ENCODE measurements around the gene TCEANC2.
"Not testable (repeated sequence)": the region's sequence is repeated elsewhere in the genome, so short reads cannot be mapped to it uniquely, and the experiment has no call there.

The TCEANC2 gene

DNA sequence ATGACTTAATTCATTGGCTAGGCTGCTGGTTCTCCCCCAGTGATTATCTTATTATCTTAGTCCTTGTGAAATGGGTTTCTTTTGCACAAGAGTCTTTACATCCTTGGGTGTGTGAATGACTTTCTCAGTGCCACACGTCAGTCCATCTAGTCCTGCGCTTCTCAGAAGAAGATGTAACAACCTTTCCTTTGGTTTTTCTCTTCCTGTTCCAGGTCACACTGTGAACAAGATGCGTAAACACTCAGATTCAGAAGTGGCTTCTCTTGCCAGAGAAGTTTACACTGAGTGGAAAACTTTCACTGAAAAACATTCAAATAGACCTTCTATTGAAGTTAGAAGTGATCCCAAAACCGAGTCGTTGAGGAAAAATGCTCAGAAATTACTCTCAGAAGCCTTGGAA is 35.0 kb downstream of the TCEANC2 start:
- no peak for DNase-seq (ENCODE audit: low read depth)

DNA sequence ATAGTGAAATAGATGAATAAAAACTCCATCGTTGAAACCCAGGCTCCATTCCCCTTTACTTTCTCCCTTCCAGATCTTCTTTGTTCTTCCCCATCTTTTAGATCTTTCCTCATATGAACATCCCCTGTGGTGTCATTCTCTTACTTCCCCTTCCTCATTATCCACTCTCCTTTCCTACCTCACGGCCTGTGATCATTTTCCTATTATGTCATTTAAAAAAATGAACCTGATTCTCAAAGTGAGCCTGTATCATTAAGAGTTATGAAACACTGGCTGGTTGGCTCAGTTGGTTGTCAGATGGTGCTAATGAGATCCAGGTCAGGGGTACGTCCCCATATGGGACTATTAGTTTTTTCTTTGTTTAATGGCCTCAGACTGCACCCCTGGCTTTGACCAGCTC is 38.3 kb downstream of the TCEANC2 start:
- no peak for DNase-seq (ENCODE audit: low read depth)

DNA sequence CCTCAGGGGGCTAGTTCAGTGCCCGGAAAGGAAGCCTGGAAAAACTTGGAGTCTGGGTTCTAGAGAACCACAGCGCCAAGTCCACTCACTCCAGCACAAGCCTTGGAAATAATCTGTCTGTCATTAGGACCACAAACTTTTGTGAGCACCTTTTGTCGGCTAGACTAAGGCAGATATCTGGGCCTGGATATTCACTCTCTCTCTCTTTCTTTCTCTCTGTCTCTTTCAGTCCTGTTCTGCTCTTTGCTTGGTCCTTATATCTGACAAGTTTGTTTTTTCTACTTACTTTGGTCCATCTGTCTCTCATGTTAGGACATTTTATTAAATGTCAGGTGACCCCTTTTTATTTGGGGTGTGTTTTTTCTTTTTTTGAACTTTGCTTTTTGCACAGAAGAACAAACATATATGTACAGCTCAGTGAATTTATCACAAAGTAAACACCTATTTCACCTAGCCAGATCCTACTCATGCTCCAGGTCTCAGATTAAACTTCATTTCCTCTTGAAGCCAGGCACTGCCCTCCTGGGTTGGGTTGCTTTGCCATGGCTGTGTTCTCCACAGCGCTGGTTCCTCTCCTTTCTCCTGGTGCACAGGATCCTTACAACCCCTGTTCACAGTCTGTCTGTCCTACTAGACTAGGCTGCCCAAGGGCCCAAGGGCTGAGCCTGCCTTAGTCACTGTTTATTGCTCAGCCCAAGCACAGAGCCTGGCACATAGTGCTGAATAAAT is 40.8 kb downstream of the TCEANC2 start:
- DNase-seq (ENCODE audit: low read depth): no peak

DNA sequence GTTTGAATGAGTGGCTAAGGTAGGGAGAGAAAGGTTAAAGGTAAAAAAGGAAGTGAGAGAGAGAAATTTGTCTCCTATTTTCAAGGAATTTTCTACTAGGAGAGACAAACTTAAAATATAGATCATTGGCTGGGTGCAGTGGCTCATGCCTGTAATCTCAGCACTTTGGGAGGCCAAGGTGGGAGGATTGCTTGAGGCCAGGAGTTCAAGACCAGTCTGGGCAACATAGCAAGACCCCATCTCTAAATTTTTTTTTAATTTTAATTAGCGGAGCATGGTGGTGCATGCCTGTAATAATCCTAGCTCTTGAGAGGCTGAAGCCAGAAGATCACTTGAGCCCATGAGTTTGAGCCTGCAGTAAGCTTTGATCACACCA is 41.3 kb downstream of the TCEANC2 start:
- DNase-seq (ENCODE audit: low read depth): not testable (repeated sequence)

DNA sequence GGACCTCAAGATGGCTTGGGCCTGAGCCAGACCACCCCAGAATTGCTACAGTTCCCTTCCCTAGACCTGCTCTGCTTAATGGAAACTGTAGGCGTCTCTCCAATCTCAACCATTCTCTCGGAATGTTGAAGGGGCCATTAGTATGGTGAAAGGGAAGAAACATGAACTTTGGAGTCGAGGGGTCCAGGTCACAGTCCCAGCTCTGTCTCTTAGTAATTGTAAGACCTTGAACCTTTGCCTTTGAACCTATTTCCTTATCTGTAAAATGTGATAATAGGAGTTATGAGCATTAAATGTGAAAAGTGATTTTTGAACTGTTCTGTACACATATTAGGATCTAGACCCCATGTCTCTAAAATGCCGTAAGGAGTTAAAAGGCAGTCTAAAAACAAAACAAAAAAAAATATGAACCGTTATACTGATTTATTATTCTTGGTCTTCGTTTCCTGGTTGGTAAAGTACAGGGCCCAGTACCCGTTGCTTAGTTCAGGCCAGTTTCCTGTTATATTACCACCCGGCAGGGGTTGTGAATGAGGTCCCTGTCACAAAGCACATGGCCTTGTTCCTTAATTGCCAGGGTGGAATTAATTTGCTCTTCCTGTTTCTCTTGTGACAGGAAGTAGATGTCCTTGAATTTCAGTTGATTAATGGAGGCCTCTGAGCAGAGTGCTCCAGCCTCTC is 42.3 kb downstream of the TCEANC2 start:
- no peak for DNase-seq (ENCODE audit: low read depth)

DNA sequence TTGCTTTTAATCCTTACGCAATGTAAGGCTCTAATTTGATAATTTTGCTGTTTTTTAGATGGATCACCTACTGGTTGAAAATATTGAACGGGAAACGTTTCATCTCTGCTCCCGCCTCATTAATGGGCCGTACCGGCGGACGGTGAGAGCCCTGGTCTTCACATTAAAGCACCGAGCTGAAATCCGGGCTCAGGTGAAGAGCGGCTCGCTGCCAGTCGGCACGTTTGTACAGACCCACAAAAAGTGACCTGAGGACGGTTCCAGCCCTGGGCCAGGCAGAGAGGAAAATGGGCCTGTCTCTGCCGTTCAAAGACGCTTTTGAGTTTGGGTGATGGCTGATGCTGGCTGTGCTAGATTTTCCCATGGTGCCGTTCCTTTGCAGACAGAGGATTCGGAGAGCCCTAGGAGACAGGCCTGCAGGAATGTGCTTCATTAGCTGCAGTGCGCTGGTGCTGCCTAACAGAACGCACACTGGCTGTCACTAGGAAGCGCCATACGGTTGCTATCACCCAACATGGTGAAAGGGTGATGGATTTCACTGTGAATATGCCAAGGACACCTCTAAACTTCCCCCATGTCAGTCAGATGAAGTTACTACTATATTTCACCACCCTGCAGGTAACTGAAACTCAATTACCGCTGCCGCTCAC is 42.9 kb downstream of the TCEANC2 start:
- no peak for DNase-seq (ENCODE audit: low read depth)

DNA sequence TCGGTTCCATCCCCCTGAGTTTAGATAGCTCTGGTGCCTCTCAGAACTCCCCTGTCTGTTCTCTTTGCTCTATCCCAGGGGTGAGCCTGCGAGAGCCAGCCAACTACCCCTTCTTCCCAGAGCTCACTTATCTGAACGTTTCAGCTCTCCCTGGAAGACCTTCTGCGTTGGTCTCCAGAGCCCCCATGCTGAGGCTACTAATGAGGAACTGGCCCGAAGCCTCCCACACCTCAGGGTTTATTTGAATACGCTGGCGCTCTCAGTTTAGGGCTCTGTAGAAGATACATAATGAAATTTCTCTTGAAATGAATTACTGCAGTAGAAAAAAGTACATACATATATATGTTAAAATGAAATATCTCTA is 43.5 kb downstream of the TCEANC2 start:
- no peak for DNase-seq (ENCODE audit: low read depth)

DNA sequence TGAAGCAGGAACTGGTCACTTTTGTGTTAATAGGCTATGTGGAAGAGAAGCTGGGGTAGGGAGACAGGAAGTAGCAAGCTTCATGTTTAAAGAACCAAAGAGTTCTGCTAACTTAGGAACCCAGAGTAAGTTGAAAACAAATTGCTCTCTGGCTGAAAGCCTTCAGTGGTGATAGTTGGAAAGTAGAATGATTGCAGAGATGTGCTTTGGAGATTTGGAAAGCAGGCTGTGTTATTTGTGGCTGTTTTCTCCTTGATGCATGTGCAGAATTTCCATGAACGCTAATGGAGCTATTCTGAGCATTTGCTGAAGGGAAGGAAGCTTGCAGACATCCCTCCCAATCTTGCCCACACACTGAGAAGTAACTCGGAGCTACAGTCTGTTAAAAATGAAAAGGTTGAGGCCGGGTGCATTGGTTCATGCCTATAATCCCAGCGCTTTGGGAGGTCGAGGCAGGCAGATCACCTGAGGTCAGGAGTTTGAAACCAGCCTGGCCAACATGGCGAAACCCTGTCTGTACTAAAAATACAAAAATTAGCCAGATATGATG is 45.7 kb downstream of the TCEANC2 start:
- no peak for DNase-seq (ENCODE audit: low read depth)

DNA sequence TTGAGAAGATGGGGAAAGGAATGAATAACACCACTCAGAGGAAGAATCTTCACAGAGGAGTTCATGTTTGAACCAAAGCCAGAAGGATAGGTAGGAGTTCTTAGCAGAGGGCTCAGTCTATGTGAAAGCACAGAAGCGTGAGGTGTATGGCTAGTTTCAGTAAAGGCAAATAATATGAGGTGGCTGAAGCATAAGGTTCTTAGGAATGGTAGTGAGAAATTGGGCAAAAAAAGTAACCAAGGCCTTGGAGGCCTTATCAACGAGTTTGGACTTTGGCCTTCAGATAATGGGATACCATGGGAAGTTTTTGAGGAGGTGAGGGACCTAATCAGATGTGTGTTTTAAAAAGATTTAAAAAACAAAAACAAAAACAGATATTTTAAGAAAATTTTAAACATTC is 47.1 kb downstream of the TCEANC2 start:
- DNase-seq (ENCODE audit: low read depth): no peak

DNA sequence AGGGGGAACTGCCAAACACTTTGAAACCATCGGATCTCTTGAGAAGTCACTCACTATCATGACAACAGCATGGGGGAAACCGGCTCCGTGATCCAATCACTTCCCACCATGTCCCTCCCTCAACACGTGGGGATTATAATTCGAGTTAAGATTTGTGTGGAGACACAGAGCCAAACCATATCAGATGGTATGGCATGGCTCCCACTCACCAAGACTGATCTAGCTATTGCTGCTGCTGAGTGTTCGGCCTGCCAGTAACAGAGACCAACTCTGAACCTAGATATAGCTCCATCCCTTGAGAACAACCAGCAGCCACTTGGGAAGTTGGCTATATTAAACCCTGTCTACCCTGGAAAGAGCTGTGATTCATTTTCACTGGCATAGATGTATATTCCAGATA is 50.0 kb downstream of the TCEANC2 start:
- no peak for DNase-seq (ENCODE audit: low read depth)

DNA sequence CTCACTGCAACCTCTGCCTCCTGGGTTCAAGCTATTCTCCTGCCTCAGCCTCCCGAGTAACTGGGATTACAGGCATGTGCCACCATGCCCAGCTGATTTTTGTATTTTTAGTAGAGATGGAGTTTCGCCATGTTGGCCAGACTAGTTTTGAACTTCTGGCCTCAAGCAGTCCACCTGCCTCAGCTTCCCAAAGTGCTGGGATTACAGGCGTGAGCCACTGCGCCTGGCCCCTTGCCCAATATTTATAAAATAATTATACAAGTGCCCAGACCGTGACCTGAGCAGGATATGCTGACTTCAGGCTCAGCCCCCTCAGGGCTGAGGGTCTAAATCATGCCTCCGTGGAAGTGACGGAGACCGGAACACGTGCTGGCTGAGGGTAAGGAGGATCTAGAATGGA is 51.2 kb downstream of the TCEANC2 start:
- not testable (repeated sequence) for DNase-seq (ENCODE audit: low read depth)

DNA sequence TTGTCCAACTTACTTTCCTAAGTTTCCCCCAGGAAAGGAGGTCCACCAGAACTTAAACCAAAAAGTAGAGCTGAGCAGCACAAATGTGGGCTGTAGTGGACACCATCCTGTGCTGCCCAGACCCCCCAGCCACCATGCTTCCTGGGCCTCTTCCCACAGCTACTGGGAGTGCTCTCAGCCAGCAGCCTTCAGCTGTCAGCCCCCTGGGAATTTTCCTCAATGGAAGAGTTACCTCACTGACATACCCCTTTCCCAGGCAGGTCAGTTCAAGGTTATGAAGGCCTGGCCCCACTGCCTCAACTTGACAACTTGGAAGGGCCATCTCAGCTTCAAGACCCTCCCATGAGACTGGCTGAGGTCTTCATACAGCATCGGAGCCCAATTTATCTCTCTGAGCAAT is 51.7 kb downstream of the TCEANC2 start:
- no peak for DNase-seq (ENCODE audit: low read depth)

DNA sequence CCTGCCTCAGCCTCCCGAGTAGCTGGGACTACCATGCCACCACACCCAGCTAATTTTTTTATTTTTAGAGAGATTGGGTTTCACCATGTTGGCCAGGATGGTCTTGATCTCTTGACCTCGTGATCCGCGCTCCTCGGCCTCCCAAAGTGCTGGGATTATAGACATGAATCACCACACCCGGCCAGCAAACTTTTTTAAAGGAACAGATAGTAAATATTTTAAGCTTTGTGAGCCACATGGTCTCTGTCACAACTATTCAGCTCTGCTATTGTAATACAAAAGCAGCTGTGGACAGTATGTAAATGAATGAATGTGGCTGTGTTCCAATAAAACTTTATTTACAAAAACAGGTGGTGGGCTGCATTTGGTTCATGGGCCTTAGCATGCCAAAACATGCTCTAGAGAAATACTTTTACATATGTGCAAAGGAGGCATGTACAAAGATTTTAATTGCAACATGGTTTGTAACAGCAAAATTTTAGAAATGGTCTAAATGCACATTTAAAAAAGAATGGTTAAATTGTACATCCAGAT is 52.4 kb downstream of the TCEANC2 start:
- DNase-seq (ENCODE audit: low read depth): no peak

DNA sequence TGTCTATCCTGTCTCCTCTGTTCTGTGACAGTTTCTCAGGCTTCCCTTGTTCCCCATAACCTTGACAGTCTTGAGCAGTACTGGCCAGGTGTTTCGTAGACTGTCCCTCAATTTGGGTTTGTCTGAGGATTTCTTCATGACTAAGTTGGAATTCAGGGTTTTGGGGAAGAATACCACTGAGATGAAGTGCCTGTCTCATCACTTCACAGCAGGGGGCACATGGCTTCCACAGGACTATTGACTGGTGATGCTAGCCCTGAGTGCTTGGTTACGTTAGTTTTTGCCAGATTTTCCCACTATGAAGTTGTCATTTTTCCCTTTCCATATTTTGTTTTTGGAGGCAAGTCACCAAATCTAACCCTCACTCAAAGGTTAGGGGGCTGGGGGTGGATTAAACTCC is 53.7 kb downstream of the TCEANC2 start:
- no peak for DNase-seq (ENCODE audit: low read depth)

DNA sequence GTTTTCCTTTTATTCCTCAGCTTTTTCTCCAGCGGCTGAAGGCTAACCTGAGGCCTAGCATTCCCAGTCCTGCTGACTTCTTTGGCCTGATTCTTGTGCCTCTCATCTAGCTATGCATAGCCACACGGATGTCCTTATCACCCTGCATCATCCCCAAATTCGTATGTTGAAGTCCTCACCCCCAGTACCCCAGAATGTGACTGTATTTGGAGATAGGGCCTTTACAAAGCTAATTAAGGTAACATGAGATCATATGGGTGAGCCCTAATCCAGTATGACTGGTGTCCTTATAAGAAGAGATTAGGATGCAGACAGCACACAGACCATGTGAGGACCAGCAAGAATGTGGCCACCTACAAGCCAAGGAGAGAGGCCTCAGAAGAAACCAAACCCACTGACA is 54.7 kb downstream of the TCEANC2 start:
- DNase-seq (ENCODE audit: low read depth): no peak

DNA sequence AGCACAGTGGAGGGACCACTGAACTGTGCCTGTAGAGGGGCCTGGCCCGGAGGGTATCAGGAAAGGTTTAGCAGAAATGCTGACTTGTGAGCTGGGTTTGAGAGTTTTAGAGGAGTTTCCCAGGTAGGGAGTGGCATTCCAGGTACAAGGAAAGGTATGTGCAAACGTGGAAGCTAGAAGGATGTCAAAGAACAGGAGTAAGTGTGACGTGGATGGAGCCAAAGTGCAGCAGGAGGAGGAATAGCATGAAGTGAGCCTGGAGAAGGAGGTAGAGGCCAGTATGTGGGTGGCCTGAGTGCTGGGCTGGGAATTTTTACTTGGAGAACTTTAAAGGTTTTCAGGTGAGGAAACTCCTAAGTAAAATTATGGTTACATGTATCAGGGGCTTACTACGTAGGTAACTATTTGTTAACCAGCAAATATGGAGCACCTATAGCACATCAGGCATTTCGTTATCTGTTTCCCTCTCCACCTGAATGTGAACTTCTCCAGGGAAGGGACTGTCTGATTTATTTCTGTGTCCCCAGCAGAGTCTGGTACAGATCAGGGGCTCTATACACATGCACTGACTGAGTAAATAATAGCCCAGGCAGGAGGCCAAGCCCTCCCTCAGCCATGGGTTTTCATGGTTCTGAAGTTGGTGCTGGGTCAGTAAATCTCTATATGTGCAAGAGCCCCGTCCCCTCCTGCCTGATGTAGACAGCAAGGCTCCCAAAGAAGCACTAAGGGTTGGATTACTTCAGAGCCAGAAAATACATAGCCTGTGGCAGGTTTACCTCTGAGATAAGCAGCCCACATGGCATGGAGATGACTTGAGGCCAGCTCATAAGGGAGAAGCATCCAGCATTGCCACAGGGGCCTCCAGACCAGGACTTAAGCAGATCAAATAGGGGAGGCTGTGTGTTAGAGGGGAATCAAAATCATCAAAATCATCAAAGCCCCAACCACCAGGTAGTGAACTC is 56.0 kb downstream of the TCEANC2 start:
- DNase-seq (ENCODE audit: low read depth): no peak

DNA sequence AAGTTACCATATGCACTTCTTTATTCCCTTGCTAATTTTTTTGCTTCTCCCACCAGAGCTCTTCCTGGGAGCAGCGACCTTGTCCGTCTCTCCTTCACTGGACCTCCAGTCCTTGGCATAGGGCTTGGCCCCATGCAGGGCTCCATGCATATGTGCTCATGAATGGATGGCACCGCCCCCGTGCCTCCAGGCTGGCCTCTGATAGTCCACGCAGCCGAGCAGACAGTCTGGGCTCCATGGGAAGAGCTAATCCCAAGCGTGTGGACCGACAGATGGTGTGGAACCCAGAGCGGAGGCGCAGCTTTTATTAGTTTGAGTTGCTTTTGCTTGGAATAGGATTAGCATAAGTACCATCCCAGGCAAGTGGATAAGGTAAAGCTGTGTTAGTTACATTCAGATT is 57.6 kb downstream of the TCEANC2 start:
- DNase-seq (ENCODE audit: low read depth): no peak

DNA sequence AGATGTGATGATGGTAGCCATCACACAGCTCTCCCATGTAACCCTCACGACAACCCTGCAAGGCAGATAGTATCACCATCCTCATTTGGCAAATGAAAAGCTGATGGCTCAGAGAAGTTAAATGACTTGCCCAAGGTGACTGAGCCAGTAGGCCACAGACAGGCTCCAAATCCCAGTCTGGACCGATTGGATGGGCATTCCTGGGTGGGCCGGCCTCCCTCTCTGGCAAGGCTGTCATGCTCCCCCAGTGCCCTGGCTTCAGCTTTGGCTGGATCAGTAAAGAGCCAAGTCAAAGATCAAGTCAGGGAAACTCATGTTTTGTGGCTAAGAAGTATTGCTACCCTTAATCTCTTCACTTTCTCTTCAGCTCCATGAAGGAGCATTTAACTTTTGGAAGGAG is 58.2 kb downstream of the TCEANC2 start:
- no peak for DNase-seq (ENCODE audit: low read depth)

DNA sequence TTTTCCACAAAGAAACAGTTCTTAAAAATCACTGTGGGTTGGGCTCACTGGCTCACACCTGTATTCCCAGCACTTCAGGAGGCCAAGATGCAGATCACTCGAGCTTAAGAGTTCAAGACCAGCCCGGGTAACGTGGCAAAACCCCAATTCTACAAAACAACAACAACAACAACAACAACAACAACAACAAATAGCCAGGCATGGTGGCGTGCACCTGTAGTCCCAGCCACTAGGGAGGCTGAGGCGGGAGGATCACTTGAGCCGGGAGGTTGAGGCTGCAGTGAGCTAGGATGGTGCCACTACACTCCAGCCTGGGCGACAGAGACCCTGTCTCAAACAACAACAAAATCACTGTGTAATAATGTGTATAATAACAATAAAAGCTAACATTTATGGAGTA is 58.6 kb downstream of the TCEANC2 start:
- DNase-seq (ENCODE audit: low read depth): no peak

DNA sequence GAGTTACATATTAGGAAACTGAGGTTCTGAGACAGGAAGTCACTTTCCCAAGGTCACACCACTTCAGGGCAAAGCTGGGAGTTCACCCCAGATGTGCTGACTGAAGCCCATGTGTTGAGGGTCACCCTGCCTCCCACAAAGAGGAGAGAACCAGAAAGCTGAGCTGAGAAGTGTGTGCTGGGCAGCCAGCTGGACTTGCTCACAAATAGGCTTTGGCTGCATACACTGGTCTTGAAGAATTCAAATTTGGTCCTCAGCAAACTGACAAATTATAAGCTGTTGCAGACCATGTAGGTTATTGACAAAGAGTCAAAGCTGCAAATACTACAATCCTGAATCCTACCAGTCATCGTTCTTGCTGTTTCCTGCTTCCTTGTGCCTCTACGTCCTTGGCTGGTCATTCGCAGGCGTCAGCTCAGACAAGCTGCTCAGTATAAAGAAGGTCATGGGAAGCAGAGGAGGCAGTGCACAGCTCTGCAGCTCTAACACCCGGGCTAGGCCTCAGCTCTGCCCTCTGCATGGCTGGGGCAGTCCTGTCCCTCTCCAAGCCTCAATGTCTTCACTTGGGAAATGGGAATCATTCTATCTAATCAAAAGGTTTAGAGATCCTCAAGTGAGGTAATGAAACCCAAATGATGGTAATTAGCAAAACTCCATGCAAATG is 59.4 kb downstream of the TCEANC2 start:
- no peak for DNase-seq (ENCODE audit: low read depth)

DNA sequence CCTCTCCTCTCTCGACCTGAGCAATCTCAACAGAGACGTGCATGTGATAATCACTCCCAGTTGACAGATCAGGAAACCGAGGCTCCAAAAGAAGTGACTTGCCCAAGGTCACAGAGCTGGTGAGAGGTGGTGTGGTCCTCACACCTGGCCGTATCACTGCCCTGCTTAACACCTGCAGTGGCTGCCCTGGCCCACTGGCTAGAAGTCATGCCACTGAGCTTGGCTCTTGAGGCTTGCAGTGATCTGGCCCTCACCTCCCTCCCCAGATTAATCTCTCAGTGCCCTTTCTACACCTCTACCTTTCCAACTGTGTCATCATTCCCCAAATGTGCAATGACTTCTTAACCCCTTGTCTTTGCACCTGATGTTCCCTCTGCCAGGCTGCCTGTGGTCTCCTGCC is 60.6 kb downstream of the TCEANC2 start:
- DNase-seq (ENCODE audit: low read depth): no peak
